HUDEP-2 (cell line): Measurements from ENCODE around the gene CXCR5.

Source experiments
- DNase-seq, 76 experiments: peaks; one replicate each; lab custom pipeline; 2025; ENCODE audit not compliant: unreplicated experiment in 76 of 76; lab: John Stamatoyannopoulos, UW

Gene CXCR5

DNA sequence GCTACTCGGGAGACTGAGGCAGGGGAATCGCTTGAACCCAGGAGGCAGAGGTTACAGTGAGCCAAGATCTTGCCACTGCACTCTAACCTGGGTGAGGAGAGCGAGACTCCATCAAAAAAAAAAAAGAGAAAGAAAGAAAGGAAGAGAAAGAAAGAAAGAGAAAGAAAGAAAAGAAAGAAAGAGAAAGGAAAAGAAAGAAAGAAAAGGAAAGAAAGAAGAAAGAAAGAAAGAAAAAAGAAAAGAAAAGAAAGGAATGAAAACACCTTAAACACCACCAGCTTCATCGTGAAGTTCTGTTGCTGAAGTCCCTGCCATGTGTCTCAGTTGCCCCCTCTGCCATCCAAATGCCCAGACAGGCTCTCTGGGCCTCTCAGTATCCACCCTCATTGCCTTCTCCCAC lies 9.9 kb upstream of the CXCR5 start:
- DNase-seq: no peak

DNA sequence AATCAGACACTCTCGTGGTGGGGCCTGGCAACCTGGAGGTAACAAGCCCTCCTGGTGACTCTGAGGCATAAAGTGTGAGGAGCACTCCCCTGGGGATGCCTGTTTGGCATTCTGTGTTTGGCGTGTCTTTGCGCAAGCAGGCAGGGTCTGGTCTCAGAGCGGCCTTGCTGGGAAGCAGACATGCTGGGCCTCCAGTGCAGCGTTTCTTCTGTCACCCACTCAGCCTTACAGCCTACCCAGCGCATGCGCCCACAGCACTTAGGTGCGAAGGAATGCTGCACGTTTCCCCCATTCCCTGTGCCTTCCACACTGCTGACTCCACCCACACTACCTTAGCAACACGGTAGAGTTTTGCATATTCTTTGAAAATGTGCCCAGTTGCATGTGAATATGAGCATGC lies 7.4 kb upstream of the CXCR5 start:
- DNase-seq: no peak

DNA sequence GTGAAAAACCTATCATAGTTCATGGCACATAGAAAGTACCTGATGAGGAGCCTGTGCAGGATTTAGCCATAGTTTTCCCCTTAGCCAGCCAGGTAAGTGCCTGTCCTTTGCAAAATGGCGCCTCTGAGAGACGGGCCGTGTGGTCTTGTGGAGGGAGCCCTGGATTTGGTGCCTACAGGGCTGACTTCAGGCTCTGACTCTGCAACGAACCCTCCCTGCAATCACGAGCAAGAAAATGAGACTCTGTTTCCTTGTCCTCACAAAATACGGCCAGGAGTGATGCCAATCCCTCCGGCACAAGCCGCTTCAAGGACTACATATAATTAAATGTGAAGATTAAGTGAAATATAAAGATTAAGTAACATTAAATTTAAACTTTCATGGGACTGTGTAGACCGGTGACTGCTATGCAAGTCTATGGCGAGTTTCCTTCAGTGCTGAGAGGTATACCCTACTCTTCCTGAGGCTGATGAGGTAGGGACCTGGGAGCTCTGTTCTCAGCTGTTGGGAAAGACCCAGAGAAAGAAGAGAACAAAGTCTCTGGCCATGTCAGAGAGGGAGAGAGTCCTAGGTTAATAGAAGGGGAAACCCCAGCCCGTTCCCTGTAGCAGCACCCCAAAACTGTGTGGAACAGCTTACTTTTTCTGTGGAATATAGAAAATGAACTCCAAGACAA lies 6.1 kb upstream of the CXCR5 start:
- no peak for DNase-seq

DNA sequence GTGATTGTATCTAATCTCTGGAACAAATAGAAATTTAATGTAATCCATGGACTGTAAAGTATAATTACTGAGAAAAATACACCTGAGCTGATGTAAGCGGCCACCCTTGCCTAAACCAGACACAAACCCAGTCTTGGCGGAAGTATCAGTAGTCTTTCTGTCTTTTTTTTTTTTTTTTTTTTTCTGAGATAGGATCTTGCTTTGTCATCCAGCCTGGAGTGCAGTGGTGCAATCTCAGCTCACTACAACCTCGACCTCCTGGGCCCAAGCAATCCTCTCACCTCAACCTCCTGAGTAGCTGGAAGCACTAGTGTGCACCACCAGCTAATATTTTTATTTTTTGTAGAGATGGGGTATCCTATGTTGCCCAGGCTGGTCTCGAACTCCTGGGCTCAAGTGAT lies 5.5 kb upstream of the CXCR5 start:
- DNase-seq: no peak

DNA sequence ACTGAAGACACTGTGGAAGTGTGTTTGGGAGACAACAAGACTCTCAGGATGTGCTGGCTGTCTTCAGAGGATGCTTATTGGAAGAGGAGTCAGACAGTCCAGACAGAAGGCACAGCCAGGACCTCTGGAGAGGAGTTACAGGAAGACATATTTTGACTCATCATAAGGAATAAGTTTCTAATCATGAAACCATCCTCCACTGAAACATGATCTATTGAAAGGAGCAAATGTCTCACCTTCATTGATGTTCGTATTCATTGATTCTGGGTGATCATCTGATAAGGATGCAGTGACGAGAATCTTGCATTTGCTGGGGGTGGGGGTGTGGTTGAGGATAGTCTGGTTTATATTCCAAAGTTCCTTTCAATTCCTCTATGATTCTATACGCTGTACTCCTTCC lies 2.5 kb upstream of the CXCR5 start:
- DNase-seq: no peak

DNA sequence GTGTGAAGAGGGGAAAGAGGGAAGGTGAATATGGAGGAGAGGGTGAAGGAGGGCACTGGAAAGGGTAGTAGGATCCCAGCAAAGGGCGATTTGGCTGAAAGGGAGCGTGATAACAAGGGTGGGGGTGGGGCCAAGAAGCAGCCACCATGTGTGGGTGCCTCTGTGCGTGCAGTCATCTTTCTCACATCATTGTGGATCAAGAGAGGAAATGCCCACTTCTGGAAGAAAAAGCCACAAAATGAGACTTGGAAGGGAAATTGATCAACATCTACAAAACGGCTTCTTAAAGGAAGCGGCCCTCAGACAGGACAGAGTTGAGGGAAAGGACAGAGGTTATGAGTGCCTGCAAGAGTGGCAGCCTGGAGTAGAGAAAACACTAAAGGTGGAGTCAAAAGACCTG lies 1.2 kb upstream of the CXCR5 start:
- no peak for DNase-seq

DNA sequence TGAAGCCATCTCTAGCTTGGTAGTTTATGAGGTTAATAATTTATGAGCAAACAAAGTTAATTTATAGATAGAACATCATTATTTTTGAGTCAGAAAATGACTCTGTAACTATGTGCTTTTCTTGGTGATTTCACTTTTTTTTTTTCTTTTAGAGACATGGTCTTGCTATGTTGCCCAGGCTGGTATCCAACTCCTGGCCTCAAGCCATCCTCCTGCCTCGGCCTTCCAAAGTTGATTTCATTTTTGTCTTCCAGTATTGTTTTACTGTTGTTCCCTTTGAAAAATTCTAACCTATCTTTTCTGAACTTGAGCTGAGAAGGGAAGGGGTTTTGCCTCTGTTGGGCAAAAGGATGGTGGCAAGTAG lies 706 bp upstream of the CXCR5 start:
- no peak for DNase-seq

DNA sequence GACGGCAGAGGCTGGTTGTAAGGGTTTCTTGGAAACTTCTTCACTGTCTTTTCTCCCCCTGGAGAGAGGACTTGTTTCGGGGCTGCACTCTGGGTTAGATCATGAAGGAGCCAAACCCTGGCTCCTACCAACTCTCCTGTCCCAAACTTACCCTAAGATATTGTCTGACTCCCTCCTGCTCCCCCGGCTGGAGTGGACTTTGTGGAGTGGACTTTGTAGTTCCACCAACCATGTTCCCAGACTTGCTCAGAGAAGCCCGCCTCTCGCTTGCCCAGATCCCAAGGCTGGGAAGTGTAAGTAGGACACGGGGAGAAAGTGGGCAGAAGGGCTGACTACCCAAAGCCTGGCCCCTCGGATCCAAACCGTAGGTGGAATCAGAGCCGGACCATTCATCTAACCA lies 1.2 kb downstream of the CXCR5 start:
- no peak for DNase-seq

DNA sequence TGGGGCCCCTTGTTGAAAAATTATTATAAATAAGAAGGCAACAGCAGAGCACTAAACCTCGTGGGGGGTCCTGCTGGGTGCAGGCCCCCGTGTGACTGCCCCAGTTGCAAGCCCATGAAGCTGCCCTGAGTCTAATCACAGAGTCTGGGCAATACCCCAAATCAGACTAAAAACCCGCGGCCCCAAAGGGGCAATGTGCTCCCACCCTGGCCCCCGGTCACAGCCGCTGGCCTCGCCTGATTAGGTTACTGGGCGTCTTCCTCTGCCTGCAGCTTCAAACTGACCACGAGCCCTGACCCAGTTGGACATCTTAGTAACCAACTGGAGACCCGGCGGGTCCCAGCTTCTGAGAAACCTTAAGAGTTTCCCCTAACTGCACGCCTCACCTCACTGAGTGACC lies 1.6 kb downstream of the CXCR5 start:
- no peak for DNase-seq

DNA sequence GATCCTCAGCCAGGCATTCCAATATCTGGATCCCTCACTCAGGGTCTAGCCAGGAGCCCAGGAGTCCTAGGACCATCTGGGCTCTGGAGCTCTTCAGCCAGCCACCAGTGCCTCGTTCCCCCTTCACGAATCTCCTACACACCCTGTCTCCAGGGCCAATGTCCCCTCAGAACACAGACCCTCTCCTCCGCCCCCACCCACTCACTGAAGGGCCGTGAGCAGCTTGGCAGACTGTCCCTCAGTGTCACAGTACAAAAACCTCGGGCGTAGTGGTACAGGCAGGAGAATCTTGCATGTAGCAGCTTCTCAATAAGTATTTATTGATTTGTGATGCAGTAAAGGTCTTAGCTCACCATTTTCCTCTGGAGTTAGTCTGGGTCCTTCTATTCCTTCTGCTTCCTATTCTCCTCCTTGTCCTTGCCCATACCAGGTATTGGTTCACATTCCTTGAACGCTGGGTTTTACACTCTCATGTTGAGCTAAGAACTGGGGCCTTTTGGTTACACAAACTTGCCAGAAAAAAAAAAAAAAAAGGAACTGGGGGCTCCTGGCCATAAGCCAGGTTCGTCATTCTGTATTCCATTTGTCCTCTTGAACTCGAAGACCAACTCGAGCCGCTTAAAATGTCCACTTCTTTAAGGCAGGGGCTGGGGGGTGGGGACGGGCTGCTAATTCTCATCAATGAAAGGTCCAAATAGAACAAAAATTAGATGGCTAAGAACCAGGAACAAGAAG lies 2.3 kb downstream of the CXCR5 start:
- no peak for DNase-seq

DNA sequence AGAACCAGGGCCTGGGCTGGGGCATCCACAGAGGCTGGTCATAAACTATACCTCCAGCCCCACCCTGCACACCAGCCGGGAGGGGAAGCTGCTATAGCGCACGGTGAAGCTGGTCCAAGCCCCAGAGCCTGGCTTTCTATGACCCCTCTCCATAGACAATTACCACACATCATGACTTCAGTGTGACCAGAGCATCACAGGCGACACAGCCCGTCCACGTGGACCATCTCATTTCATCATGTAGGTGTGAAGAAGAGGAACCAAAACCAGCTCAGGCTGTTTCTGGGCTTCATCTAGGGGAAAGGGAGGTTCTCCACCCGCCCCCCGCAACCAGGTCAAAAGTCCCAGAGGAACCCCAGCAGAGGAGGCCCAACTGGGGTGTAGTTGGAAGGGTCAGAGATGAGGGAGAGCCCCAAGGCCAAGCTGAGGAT lies 3.0 kb downstream of the CXCR5 start:
- DNase-seq: no peak

DNA sequence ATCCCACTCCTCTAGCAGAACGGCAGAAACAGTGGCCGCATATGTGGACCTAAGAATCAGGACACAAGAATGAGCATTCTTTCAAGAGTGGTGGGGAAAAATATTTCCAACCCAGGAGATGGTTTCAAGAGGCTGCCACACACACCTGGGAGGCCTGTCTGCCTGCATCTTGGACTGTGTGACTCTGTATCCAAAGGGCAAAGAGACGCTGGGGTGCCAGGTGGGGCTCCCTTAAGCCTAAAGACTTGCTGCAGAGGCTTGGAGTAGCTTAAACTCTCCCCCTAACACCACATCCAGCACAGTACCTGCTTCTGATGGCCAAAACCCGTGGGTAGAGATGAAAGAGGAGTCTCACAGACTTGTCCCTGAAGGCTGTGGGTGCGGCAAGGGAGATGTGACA lies 3.5 kb downstream of the CXCR5 start:
- no peak for DNase-seq

DNA sequence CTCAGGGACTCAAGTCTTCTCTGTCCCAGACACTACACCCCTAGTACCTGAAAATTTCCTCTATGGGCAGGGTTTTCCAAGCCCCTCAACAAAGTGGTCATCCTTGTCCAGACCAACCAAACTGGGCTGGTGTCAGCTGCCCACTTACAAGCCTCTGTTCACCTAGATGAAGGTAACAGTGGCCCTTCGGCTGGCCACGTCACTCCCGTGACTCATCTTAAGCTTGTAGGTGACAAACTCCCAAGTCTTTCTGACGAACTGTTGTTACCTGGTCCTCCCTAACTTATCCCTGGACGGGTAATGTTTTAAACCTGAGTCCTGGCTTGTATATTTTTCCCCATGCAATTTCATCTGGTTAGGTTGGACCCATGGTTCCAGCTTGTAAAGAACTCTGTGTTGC lies 4.7 kb downstream of the CXCR5 start:
- DNase-seq: no peak

DNA sequence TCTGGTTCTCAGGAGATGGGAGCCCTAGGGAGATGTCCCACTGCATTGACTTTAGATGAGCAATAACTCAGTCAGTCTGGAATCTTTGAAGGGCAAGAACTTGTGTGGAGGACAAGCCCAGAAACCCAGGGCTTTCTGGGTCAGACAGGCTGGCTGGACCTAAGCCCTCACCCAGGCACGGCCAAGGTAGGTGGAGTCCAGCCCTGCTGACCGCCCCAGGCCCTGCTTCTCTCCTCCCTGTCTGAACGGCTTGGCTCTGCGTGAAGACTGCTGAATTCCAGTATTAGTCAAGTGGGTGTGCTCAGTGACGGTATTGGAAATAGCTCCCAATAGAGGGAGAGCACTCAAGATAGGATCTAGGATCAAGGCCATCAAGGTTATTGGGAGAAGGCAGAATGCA lies 6.1 kb downstream of the CXCR5 start:
- DNase-seq: no peak

DNA sequence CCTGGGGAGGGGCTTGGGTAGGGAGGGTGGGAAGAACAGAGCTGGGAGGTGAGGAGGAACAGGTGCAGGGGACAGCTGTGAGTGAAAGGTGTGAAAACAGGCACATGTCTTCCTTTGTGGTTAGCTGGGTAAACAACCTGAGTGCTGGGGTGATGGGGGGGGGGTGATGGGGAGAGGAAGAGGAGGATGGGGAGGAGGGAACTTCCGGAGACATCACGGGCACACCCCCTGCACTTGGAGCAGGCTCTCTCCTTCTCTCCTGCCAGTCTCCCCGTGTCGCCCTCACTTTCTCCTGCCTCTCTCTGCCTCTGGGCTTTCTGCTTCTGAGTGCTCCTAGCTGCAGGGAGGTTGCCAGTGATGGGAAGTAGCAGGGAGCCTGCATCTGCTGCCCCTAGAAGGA lies 8.8 kb downstream of the CXCR5 start:
- DNase-seq: no peak

DNA sequence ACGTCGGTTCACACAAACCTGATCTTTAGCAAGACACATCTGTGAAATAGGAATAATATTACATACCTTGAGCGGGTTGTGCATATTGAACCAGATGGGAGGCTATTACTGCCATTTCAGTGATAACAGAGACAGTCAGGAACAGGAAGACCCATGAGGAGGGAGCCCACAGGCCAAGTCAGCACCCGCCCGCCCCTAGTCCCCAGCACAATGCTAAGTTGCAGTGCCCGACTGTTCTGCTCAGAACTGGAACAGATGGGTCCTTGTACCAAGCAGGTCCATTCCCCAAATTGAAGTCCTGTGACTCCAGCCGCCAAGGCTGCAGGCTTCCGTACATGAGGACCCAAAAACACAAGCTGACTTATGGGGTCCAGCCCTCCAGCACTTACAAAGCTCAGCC lies 9.3 kb downstream of the CXCR5 start:
- DNase-seq: no peak

DNA sequence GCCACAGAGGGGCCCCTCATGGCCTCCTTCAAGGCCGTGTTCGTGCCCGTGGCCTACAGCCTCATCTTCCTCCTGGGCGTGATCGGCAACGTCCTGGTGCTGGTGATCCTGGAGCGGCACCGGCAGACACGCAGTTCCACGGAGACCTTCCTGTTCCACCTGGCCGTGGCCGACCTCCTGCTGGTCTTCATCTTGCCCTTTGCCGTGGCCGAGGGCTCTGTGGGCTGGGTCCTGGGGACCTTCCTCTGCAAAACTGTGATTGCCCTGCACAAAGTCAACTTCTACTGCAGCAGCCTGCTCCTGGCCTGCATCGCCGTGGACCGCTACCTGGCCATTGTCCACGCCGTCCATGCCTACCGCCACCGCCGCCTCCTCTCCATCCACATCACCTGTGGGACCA lies 10.0 kb downstream of the CXCR5 start:
- DNase-seq: no peak

DNA sequence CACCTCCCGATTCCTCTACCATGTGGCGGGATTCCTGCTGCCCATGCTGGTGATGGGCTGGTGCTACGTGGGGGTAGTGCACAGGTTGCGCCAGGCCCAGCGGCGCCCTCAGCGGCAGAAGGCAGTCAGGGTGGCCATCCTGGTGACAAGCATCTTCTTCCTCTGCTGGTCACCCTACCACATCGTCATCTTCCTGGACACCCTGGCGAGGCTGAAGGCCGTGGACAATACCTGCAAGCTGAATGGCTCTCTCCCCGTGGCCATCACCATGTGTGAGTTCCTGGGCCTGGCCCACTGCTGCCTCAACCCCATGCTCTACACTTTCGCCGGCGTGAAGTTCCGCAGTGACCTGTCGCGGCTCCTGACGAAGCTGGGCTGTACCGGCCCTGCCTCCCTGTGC lies 10.5 kb downstream of the CXCR5 start:
- no peak for DNase-seq

DNA sequence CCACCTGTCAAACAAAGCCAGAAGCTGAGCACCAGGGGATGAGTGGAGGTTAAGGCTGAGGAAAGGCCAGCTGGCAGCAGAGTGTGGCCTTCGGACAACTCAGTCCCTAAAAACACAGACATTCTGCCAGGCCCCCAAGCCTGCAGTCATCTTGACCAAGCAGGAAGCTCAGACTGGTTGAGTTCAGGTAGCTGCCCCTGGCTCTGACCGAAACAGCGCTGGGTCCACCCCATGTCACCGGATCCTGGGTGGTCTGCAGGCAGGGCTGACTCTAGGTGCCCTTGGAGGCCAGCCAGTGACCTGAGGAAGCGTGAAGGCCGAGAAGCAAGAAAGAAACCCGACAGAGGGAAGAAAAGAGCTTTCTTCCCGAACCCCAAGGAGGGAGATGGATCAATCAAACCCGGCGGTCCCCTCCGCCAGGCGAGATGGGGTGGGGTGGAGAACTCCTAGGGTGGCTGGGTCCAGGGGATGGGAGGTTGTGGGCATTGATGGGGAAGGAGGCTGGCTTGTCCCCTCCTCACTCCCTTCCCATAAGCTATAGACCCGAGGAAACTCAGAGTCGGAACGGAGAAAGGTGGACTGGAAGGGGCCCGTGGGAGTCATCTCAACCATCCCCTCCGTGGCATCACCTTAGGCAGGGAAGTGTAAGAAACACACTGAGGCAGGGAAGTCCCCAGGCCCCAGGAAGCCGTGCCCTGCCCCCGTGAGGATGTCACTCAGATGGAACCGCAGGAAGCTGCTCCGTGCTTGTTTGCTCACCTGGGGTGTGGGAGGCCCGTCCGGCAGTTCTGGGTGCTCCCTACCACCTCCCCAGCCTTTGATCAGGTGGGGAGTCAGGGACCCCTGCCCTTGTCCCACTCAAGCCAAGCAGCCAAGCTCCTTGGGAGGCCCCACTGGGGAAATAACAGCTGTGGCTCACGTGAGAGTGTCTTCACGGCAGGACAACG lies 11.7 kb downstream of the CXCR5 start:
- no peak for DNase-seq

DNA sequence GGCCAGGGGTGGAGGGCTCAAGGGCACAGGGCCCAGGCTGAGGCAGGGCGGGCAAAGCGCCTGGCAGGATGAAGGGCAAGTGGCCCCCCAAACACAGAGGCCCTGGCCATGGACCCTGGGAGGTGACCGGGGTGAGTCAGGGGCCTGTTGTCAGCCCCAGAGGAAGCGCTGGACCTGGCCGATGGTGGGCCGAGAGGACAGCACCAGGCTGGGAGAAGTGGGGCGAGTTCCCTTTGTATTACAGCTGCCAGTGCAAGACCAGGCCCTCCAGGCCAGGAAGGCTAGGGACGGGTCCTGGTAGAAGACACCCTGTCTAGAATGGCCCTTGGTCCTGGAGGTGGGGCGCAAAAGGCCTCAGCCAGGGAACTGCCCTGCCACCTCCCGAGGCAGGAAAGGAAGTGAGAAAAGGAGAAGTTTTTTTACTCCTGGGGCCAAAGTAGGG lies 12.8 kb downstream of the CXCR5 start:
- no peak for DNase-seq

DNA sequence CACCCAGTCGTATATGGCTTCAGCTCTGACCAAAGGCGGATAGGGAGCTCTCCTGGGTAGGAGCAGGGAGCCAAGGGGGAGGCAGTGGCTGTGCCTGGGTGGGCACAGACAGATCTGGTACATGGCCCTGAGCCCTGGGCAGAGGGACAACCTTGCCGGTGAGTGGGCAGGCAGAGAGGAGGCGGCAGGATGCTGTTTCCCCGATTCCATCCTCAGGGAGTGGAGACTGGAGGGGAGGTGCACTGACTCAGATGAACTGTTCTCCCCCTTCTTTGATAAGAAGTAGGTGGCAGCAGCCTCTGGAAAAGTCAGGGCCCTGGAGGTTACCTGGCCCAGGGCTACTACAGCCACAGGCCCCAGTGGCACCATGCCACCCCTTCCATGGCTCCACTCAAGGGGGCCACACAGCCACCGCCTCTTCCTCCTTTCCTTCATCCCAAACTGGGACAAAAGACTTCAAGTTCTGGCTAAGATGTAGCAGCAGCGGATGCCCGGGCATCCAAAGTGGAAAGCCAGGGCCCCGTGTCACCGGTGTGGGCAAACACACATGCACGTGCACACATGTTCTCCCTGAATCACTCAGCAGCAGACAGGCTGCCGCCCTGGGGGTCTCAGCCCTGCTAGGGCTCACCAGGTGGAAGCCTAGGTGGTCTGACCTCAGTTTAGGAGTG lies 13.4 kb downstream of the CXCR5 start:
- DNase-seq: no peak
